Keratinocyte (primary cell): ENCODE data around the gene WNK2. TPM values are rescaled to one million over a fixed set of nuclear protein-coding genes. Genes with fewer than 3 reads are reported as not detected.

Experiments used
- DNase-seq: peaks from one replicate; pipeline ENCODE4 v3.0.0-alpha.2; 2011; ENCODE audit warnings: low read depth, missing footprints, low spot score
- FAIRE-seq: peaks from 2 replicates; lab custom pipeline; 2011; peaks lifted over from hg19 to GRCh38; lab: Jason Lieb, UNC
- H2AFZ ChIP-seq: 2 replicates; pipeline ENCODE4 v1.6.0; 2012; ENCODE audit warnings: low read length, control low read depth, inconsistent platforms; ENCODE audit not compliant: control insufficient read depth
- H3K27ac ChIP-seq: 2 replicates; pipeline ENCODE4 v1.5.1; 2011; ENCODE audit warnings: low read length; ENCODE audit not compliant: control insufficient read depth, insufficient read depth
- H3K27me3 ChIP-seq: 3 replicates; pipeline ENCODE4 v1.6.0; 2011; ENCODE audit warnings: low read length; ENCODE audit not compliant: control insufficient read depth, insufficient read depth; ENCODE audit errors: extremely low read depth
- H3K36me3 ChIP-seq, 2 experiments: 2 replicates in 1 of 2; 3 replicates in 1 of 2; pipeline ENCODE4 v1.5.1; 2011; ENCODE audit warnings: low read length in 2 of 2, mild to moderate bottlenecking in 1 of 2; ENCODE audit not compliant: control insufficient read depth in 2 of 2, insufficient read depth in 2 of 2; ENCODE audit errors: extremely low read depth in 1 of 2
- H3K4me1 ChIP-seq: 3 replicates; pipeline ENCODE4 v1.5.1; 2011; ENCODE audit warnings: low read length; ENCODE audit not compliant: control insufficient read depth, insufficient read depth; ENCODE audit errors: extremely low read depth
- H3K4me2 ChIP-seq: 3 replicates; pipeline ENCODE4 v1.6.0; 2011; ENCODE audit warnings: low read depth, low read length; ENCODE audit not compliant: control insufficient read depth, insufficient read depth; ENCODE audit errors: extremely low read depth
- H3K4me3 ChIP-seq, 3 experiments: fragments of 200-600 bp in 1 of 3; sonication (generic) in 1 of 3; 2 replicates in 2 of 3; 3 replicates in 1 of 3; pipeline ENCODE4 v1.5.1; 2011 to 2016; ENCODE audit warnings: low read length in 3 of 3, mild to moderate bottlenecking in 3 of 3, control low read depth in 2 of 3, inconsistent platforms in 1 of 3, low read depth in 1 of 3, mixed read lengths in 1 of 3, mixed run types in 1 of 3, moderate library complexity in 1 of 3; ENCODE audit not compliant: control insufficient read depth in 2 of 3, insufficient read depth in 2 of 3; ENCODE audit errors: extremely low read depth in 1 of 3
- H3K79me2 ChIP-seq: 2 replicates; pipeline ENCODE4 v1.6.0; 2012; ENCODE audit warnings: low read length; ENCODE audit not compliant: control insufficient read depth, insufficient read depth
- H3K9ac ChIP-seq: 3 replicates; pipeline ENCODE4 v1.6.0; 2011; ENCODE audit warnings: low read length; ENCODE audit not compliant: control insufficient read depth, insufficient read depth; ENCODE audit errors: extremely low read depth
- H3K9me1 ChIP-seq: 3 replicates; pipeline ENCODE4 v1.6.0; 2011; ENCODE audit warnings: low read length; ENCODE audit not compliant: control insufficient read depth, insufficient read depth; ENCODE audit errors: extremely low read depth
- H3K9me3 ChIP-seq: 2 replicates; pipeline ENCODE4 v1.5.1; 2012; ENCODE audit warnings: low read depth, low read length; ENCODE audit not compliant: control insufficient read depth
- H4K20me1 ChIP-seq: 3 replicates; pipeline ENCODE4 v1.6.0; 2011; ENCODE audit warnings: low read length; ENCODE audit not compliant: control insufficient read depth, insufficient read depth; ENCODE audit errors: extremely low read depth
- CTCF ChIP-seq, 3 experiments: IDR thresholded peaks in 1 of 3; conservative IDR thresholded peaks in 1 of 3; optimal IDR thresholded peaks in 1 of 3; 2 replicates in 2 of 3; 3 replicates in 1 of 3; pipeline versions ENCODE3 to v1.5.1; 2011; ENCODE audit warnings: low read length in 3 of 3, mild to moderate bottlenecking in 3 of 3, moderate library complexity in 2 of 3, control low read depth in 1 of 3, inconsistent platforms in 1 of 3; ENCODE audit not compliant: insufficient read depth in 2 of 3; ENCODE audit errors: extremely low read depth in 1 of 3
- EZH2 ChIP-seq: IDR thresholded peaks from one replicate; pipeline ENCODE4 v1.6.1; 2012; ENCODE audit warnings: inconsistent platforms, mild to moderate bottlenecking, low read length, moderate library complexity
- dilution Hi-C: fragments of 300-500 bp; cut with MboI; formaldehyde crosslinking; loops from one replicate; pipeline ENCODE4 v1.7.0; 2020; ENCODE audit warnings: low sequenced_read_pairs; ENCODE audit not compliant: extremely low pct_ligation_motif_present
- polyA plus RNA-seq, 5 experiments: library from polyadenylated mRNA; depleted of rRNA in 3 of 5; stranded (reverse) in 3 of 5; stranded (forward) in 1 of 5; unstranded in 1 of 5; fragments of >200 nt; gene quantifications; 1 replicate in 1 of 5; 2 replicates in 3 of 5; 3 replicates in 1 of 5; pipeline versions ENCODE4 v1.2.1 to v1.2.3, GENCODE V29; 2011 to 2012; ENCODE audit warnings: missing spikeins in 2 of 5, low read depth in 1 of 5, low replicate concordance in 1 of 5

Gene WNK2
- polyA plus RNA-seq, 1 donor (not counting 4 experiments of a cell fraction or from before 2014, with no cell fraction given) = not detected

- dilution Hi-C loops = loop anchor here (10.0 kb wide), 1 partner anchor 132 kb away; no protein-coding TSS in a partner anchor
- DNase-seq = no peak
- no peak overlapping the region for H3K4me2 ChIP-seq
- TF ChIP-seq EZH2 (no peak), CTCF (optimal IDR thresholded peaks at IDR 0.05 in 1 of 3, IDR thresholded peaks at IDR 0.05 in 1 of 3, conservative IDR thresholded peaks at IDR 0.05 in 1 of 3; ENCODE audit: extremely low read depth in 1 of 3, insufficient read depth in 2 of 3, low read length in 3 of 3) (no peak)
- H4K20me1 ChIP-seq = no peaks in the 10 kb centered on the region
- H3K27me3 ChIP-seq = peaks cover 7% of the 10 kb centered on the region
- no peak overlapping the region for H3K4me3 ChIP-seq
- no peak for FAIRE-seq
- H3K9ac ChIP-seq = no peak overlapping the region
- no peaks in the 10 kb centered on the region for H3K9me1 ChIP-seq
- H3K79me2 ChIP-seq = no peaks in the 10 kb centered on the region
- no peaks in the 10 kb centered on the region for H3K36me3 ChIP-seq
- no peak overlapping the region for H3K27ac ChIP-seq
- H3K9me3 ChIP-seq = no peaks in the 10 kb centered on the region
- no peaks in the 10 kb centered on the region for H3K4me1 ChIP-seq
- H2AFZ ChIP-seq = no peak overlapping the region
Measured at GRCh38 chr9:93287189-93287552, 103.2 kb downstream of the WNK2 start.

GRCh38 chr9:93287593-93287992, 103.7 kb downstream of the WNK2 start:
- no peak overlapping the region for H2AFZ ChIP-seq
- H3K4me1 ChIP-seq = no peaks in the 10 kb centered on the region
- H4K20me1 ChIP-seq = no peaks in the 10 kb centered on the region
- no peak overlapping the region for H3K4me3 ChIP-seq
- no peak for DNase-seq
- no peak overlapping the region for H3K4me2 ChIP-seq
- H3K9ac ChIP-seq = no peak overlapping the region
- no peaks in the 10 kb centered on the region for H3K79me2 ChIP-seq
- H3K9me3 ChIP-seq = no peaks in the 10 kb centered on the region
- no peaks in the 10 kb centered on the region for H3K9me1 ChIP-seq
- peaks cover 7% of the 10 kb centered on the region for H3K27me3 ChIP-seq
- no peak for FAIRE-seq
- no peak for TF ChIP-seq EZH2
- TF ChIP-seq CTCF (optimal IDR thresholded peaks at IDR 0.05 in 1 of 3, IDR thresholded peaks at IDR 0.05 in 1 of 3, conservative IDR thresholded peaks at IDR 0.05 in 1 of 3; ENCODE audit: extremely low read depth in 1 of 3, insufficient read depth in 2 of 3, low read length in 3 of 3) = no peak
- H3K36me3 ChIP-seq = no peaks in the 10 kb centered on the region
- dilution Hi-C loops = loop anchor here (10.0 kb wide), 1 partner anchor 133 kb away; no protein-coding TSS in a partner anchor
- no peak overlapping the region for H3K27ac ChIP-seq
